ENCODE measurements around the gene BSND.

BSND gene

DNA sequence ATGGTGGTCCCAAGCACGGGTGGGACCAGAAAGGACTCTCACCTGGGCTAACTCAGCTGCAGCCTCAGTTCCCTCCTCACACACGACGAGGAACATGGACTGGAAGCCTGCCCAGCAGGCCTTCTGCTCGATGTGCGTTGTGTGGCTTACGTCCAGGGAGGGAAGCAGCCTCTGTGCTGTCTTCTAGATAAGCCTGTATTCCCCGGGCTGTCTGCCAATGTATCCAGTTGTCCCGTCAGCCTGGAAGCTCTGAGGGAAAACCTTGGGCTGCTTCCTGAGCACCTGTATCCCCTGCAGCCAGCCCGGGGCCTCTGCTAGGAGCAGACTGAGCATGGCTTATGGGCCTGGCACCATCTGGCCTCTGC lies 51.2 kb downstream of the BSND start:
- Histone ChIP-seq H3K4me3 (ENCODE audit: low read length) (no peak overlapping the region), H4K20me1 (ENCODE audit: insufficient read depth, low read length) (no peaks in the 10 kb centered on the region), H3K9ac (ENCODE audit: low read length) (no peak overlapping the region), H3K27me3 (replicated peaks; ENCODE audit: insufficient read depth, low read length) (no peaks in the 10 kb centered on the region), H3K9me2 (replicated peaks; ENCODE audit: insufficient read depth, low read length) (no peaks in the 10 kb centered on the region), H3F3A (ENCODE audit: insufficient read depth, low read length) (no peaks in the 10 kb centered on the region), H2AFZ (ENCODE audit: low read length) (no peak overlapping the region), H3K9me3 (replicated peaks; ENCODE audit: insufficient read depth, low read length) (no peaks in the 10 kb centered on the region), H3K27ac (ENCODE audit: low read length) (no peak overlapping the region), H3K36me3 (replicated peaks; ENCODE audit: insufficient read depth, low read length) (no peaks in the 10 kb centered on the region), H3K79me2 (ENCODE audit: low read length) (no peaks in the 10 kb centered on the region), H3K4me2 (ENCODE audit: low read depth, low read length) (no peak overlapping the region), H3K4me1 (ENCODE audit: low read length) (no peaks in the 10 kb centered on the region)
- no peak for DNase-seq
- TF ChIP-seq, protein P1, sequence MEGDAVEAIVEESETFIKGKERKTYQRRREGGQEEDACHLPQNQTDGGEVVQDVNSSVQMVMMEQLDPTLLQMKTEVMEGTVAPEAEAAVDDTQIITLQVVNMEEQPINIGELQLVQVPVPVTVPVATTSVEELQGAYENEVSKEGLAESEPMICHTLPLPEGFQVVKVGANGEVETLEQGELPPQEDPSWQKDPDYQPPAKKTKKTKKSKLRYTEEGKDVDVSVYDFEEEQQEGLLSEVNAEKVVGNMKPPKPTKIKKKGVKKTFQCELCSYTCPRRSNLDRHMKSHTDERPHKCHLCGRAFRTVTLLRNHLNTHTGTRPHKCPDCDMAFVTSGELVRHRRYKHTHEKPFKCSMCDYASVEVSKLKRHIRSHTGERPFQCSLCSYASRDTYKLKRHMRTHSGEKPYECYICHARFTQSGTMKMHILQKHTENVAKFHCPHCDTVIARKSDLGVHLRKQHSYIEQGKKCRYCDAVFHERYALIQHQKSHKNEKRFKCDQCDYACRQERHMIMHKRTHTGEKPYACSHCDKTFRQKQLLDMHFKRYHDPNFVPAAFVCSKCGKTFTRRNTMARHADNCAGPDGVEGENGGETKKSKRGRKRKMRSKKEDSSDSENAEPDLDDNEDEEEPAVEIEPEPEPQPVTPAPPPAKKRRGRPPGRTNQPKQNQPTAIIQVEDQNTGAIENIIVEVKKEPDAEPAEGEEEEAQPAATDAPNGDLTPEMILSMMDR (IDR thresholded peaks at IDR 0.05; ENCODE audit: low read length): no peak
- TF ChIP-seq EZH2 (optimal IDR thresholded peaks at IDR 0.05; ENCODE audit: low read depth, low read length) (no peak), EZH2phosphoT487 (IDR thresholded peaks at IDR 0.05; ENCODE audit: low read length) (no peak)

DNA sequence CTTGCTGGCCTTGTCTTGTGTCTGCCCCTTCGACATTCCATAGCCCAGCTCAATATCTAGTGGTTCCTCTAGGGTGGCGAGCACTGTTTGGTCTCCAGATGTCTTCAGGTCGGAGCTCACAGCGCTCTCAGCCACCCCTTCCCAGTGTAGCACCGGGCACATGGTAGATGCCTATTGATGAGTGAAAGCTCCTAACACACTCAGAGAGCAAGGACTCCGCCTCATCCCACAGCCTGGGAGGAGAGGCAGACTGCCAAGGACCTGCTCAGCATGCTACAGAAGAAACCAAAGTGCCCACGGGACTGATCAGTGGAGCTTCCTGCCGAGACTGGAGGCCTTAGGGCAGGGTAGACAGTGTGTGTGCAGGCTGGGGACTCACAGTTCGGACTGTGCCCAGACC lies 51.5 kb downstream of the BSND start:
- no peak for DNase-seq
- H2AFZ ChIP-seq (ENCODE audit: low read length): no peak overlapping the region
- no peaks in the 10 kb centered on the region for H3F3A ChIP-seq (ENCODE audit: insufficient read depth, low read length)
- no peaks in the 10 kb centered on the region for H3K4me1 ChIP-seq (ENCODE audit: low read length)
- no peak overlapping the region for H3K4me3 ChIP-seq (ENCODE audit: low read length)
- H3K9me3 ChIP-seq (replicated peaks; ENCODE audit: insufficient read depth, low read length): no peaks in the 10 kb centered on the region
- no peak overlapping the region for H3K27ac ChIP-seq (ENCODE audit: low read length)
- no peak overlapping the region for H3K4me2 ChIP-seq (ENCODE audit: low read depth, low read length)
- TF ChIP-seq, protein P1 (IDR thresholded peaks at IDR 0.05; ENCODE audit: low read length): no peak
- no peak for TF ChIP-seq EZH2phosphoT487 (IDR thresholded peaks at IDR 0.05; ENCODE audit: low read length)
- TF ChIP-seq EZH2 (optimal IDR thresholded peaks at IDR 0.05; ENCODE audit: low read depth, low read length): no peak
- no peaks in the 10 kb centered on the region for H3K36me3 ChIP-seq (replicated peaks; ENCODE audit: insufficient read depth, low read length)
- no peaks in the 10 kb centered on the region for H3K9me2 ChIP-seq (replicated peaks; ENCODE audit: insufficient read depth, low read length)
- no peaks in the 10 kb centered on the region for H3K79me2 ChIP-seq (ENCODE audit: low read length)
- no peaks in the 10 kb centered on the region for H4K20me1 ChIP-seq (ENCODE audit: insufficient read depth, low read length)
- H3K27me3 ChIP-seq (replicated peaks; ENCODE audit: insufficient read depth, low read length): no peaks in the 10 kb centered on the region
- H3K9ac ChIP-seq (ENCODE audit: low read length): no peak overlapping the region

DNA sequence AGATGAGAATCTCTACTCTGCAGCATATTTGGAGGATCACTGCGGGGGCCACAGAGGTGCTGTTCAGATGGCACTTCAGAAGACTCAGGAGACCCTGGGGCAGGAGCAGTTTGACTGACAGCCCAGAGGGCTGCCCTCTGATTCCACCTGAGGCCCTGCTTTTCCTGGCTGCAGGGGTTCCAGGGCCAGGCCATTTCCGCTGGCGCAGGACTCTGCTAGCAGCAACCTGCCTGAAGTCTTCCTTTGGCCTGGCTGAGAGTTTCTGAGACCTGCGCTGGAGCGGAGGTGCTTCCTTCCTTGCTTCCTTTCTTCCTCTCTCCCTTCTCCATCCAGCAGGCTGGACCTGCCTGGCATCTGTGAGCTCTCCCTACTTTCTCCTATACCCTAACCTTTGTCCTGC lies 52.4 kb downstream of the BSND start:
- Histone ChIP-seq H4K20me1 (ENCODE audit: insufficient read depth, low read length) (no peaks in the 10 kb centered on the region), H3K9me2 (replicated peaks; ENCODE audit: insufficient read depth, low read length) (no peaks in the 10 kb centered on the region), H3K4me2 (ENCODE audit: low read depth, low read length) (no peak overlapping the region), H3K79me2 (ENCODE audit: low read length) (no peaks in the 10 kb centered on the region), H3K4me3 (ENCODE audit: low read length) (no peak overlapping the region), H2AFZ (ENCODE audit: low read length) (no peak overlapping the region), H3K9me3 (replicated peaks; ENCODE audit: insufficient read depth, low read length) (no peaks in the 10 kb centered on the region), H3F3A (ENCODE audit: insufficient read depth, low read length) (no peaks in the 10 kb centered on the region), H3K27me3 (replicated peaks; ENCODE audit: insufficient read depth, low read length) (no peaks in the 10 kb centered on the region), H3K4me1 (ENCODE audit: low read length) (no peaks in the 10 kb centered on the region), H3K27ac (ENCODE audit: low read length) (no peak overlapping the region), H3K36me3 (replicated peaks; ENCODE audit: insufficient read depth, low read length) (no peaks in the 10 kb centered on the region), H3K9ac (ENCODE audit: low read length) (no peak overlapping the region)
- TF ChIP-seq, protein P1 (IDR thresholded peaks at IDR 0.05; ENCODE audit: low read length): no peak
- TF ChIP-seq EZH2 (optimal IDR thresholded peaks at IDR 0.05; ENCODE audit: low read depth, low read length) (no peak), EZH2phosphoT487 (IDR thresholded peaks at IDR 0.05; ENCODE audit: low read length) (no peak)
- no peak for DNase-seq
